ENCODE data around the gene ZNF18.
A peak's percentile ranks its signal among the peaks of the same experiment; 100 is the strongest.

ZNF18 gene, protein sequence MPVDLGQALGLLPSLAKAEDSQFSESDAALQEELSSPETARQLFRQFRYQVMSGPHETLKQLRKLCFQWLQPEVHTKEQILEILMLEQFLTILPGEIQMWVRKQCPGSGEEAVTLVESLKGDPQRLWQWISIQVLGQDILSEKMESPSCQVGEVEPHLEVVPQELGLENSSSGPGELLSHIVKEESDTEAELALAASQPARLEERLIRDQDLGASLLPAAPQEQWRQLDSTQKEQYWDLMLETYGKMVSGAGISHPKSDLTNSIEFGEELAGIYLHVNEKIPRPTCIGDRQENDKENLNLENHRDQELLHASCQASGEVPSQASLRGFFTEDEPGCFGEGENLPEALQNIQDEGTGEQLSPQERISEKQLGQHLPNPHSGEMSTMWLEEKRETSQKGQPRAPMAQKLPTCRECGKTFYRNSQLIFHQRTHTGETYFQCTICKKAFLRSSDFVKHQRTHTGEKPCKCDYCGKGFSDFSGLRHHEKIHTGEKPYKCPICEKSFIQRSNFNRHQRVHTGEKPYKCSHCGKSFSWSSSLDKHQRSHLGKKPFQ

DNA sequence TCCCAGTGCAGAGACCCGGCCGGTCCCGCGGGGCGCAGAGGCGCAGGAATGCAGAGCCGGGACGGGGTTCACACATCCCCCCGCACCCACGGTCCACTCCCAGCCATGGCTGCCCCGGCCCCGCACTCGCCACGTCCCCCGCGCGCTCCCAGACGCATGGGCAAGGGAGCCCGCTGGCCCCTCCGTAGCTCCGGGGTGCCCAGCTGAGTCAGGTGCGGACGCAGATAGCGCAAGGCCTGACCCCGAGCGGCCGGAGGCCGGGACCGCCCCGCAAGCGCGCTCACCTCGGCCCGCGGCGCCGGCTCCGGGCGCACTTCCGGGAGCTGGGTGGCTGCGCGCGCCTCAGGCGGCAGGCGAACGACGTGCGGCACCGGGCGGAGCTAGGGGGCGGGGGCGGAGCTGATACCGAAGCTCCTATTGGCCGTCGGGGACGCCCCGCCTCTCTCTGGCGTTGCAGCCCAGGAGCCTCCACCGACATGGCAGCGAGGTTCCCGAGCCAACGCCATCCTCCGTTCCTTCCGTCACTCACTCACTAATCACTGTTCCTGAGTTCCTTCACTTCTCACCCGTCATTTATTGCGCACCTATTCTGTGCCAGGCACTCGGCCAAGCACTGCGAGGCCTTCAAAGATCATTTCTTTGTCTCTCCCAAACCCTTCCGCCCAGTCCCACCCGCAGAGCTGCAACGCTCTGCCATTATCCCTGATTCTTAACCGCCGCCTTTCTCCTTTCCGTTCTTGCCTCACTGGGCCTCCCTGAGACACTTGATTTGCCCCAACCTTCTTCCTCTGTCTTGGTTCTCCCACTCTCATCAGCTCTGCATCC is at the start of gene ZNF18:
ZNF18 (minus strand) TSS at position 329 of the 825 bp plus-strand sequence. CDS start 4,646 bp downstream, outside the sequence.
- H3K27ac ChIP-seq: peak within 1 kb of the TSS; percentile 89
- TF ChIP-seq, protein P1, sequence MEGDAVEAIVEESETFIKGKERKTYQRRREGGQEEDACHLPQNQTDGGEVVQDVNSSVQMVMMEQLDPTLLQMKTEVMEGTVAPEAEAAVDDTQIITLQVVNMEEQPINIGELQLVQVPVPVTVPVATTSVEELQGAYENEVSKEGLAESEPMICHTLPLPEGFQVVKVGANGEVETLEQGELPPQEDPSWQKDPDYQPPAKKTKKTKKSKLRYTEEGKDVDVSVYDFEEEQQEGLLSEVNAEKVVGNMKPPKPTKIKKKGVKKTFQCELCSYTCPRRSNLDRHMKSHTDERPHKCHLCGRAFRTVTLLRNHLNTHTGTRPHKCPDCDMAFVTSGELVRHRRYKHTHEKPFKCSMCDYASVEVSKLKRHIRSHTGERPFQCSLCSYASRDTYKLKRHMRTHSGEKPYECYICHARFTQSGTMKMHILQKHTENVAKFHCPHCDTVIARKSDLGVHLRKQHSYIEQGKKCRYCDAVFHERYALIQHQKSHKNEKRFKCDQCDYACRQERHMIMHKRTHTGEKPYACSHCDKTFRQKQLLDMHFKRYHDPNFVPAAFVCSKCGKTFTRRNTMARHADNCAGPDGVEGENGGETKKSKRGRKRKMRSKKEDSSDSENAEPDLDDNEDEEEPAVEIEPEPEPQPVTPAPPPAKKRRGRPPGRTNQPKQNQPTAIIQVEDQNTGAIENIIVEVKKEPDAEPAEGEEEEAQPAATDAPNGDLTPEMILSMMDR (conservative IDR thresholded peaks at IDR 0.05): no peak

DNA sequence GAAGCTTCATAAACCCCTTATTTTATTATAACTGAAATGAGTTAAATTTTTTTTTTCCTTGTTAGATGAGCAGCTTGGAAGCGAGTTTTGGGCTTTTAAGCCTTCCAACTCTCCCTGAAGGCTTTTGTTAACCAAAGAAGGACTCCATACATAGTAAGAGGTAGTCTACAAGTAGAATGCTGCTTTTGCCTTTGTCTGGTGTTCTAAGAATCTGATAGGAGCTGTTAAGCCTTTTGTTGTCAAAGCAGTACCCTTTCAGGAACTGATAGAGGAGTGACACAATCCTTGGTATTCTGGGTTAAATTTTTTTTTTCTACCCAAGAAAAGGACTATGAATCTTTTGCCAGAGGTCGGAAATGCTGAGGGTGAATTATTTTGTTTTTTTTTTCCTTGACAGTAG is 49.5 kb upstream of the ZNF18 start:
- no peak overlapping the region for H3K27ac ChIP-seq
- TF ChIP-seq, protein P1 (conservative IDR thresholded peaks at IDR 0.05): no peak

DNA sequence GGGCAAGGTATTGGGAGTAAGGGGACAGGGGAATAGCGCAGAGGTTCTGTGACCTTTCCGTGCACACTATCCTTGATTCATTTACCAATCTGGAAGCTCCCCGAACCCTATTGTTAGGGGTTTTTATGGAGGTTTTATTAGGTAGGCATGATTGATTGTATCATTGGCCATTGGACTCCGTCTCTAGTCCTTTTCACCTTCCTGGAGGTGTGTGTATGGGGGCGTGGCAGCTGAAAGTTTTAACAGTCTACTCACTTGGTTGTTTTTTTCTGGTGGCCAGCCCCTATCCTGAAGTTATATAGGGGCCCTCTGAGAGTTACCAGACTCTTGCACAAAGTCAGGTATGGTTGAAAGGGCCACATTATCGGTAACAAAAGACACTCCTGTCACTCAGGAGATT is 46.4 kb upstream of the ZNF18 start:
- TF ChIP-seq, protein P1 (conservative IDR thresholded peaks at IDR 0.05): no peak

DNA sequence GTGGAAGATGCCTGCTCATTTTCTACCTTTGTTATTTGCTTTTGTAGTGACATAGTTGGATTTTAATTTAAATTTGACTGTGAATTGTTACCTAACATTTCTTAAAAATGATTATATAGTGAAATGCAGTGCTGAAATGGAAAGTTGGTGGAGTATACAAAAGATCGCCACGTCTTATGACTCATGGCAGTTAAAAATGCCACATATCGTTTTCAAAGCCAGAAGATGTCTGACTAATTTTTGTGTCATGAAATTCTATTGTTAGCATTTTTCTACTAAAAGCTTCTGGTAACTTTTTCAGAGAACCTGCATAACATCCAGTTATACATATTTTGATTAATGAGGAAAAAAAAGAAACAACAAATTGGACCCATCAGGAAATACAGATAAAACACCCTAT is 44.0 kb upstream of the ZNF18 start:
- TF ChIP-seq, protein P1 (conservative IDR thresholded peaks at IDR 0.05): no peak
- H3K27ac ChIP-seq: no peak overlapping the region

More for the DNA sequence above, 46.4 kb upstream of the ZNF18 start:
- no peak overlapping the region for H3K27ac ChIP-seq

DNA sequence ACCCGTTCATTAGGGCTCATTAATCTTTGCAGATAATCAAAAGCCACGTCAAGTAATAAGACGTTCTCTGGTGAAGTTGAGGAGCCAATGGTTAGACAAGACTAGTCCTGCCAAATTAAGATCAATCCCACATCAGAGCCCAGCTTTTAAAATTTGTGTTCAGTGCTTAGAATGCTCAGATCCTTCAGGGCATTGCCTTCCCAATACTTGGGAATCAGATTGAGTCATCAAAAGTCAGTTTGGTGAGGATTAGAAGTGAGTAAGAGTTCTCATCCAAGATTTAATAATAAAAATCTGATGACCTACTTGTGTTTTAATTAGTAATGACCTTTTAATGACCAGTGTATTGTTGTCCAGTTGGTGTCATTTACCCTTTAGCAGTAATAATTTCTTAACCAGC is 43.2 kb upstream of the ZNF18 start:
- no peak overlapping the region for H3K27ac ChIP-seq
- TF ChIP-seq, protein P1 (conservative IDR thresholded peaks at IDR 0.05): no peak

DNA sequence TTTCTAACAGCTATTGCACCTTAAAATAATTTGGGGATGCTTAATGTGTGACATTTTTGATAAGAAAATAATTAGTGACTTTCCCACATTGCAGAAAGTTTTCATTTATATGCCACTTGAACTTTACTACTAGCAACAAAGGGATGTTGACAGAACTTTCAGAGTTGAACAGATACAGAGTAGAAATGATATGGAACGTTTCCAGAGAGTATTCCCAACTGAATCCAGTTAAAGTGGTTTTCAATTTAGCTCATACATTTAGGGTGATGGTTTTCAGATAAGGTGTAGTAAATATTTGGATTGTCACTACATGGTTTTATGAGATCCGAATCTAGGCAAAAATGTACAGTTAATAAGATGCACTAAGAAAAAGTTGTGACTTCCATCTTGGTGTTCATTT is 40.7 kb upstream of the ZNF18 start:
- TF ChIP-seq, protein P1 (conservative IDR thresholded peaks at IDR 0.05): no peak
- H3K27ac ChIP-seq: no peak overlapping the region

DNA sequence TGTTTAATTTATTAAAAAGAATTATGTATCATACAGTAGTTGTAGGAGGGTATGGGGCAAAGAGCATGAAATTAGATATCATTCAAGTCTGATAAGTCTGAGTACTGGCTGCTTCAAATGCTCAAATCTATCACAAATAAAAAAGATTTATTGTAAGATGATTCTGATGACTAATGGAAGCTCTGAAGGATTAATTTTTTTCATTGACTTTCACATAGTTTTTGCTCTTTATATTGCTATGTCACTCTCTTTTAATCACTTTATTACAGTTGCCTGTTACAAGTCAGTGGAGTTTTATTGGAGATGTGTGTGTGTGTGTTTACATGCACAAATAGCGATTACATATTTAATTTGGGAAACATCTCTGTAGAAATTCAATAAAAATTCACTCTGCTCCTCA is 38.4 kb upstream of the ZNF18 start:
- peak overlapping the region; percentile 45 for H3K27ac ChIP-seq
- TF ChIP-seq, protein P1 (conservative IDR thresholded peaks at IDR 0.05): no peak

Measured in VCaP (cell line).